Superior temporal gyrus (tissue), 1 donor: ENCODE results near the gene SLC35E4.
A peak's percentile ranks its signal among the peaks of the same experiment; 100 is the strongest.
"Not testable (repeated sequence)": the region's sequence is repeated elsewhere in the genome, so short reads cannot be mapped to it uniquely, and the experiment has no call there.

Experiments
- DNase-seq: peaks from one replicate; pipeline ENCODE4 v3.0.0-alpha.2; 2016; ENCODE audit errors: extremely low spot score

SLC35E4 gene

GRCh38 chr22:30650508-30651116 is 15.0 kb downstream of the SLC35E4 start:
- DNase-seq, result peak; percentile 77

- DNase-seq, result no peak
Observed at GRCh38 chr22:30652852-30653251, 17.3 kb downstream of the SLC35E4 start.

GRCh38 chr22:30654361-30654760 is 18.8 kb downstream of the SLC35E4 start:
- no peak for DNase-seq

GRCh38 chr22:30655532-30655931 is 20.0 kb downstream of the SLC35E4 start:
- DNase-seq, result no peak

- peak; percentile 30 for DNase-seq
Observed at GRCh38 chr22:30662040-30662439, 26.5 kb downstream of the SLC35E4 start.

GRCh38 chr22:30664798-30665197 is 29.2 kb downstream of the SLC35E4 start:
- no peak for DNase-seq

GRCh38 chr22:30665266-30665665 is 29.7 kb downstream of the SLC35E4 start:
- no peak for DNase-seq

- DNase-seq, result no peak
Observed at GRCh38 chr22:30665786-30666185, 30.2 kb downstream of the SLC35E4 start.

GRCh38 chr22:30667107-30667493 is 31.5 kb downstream of the SLC35E4 start:
- DNase-seq, result no peak

GRCh38 chr22:30667494-30668385 is 32.2 kb downstream of the SLC35E4 start, which contains the start of gene DUSP18:
DUSP18 (minus strand) TSS chr22:30667875; CDS start chr22:30664003, 3,872 bp downstream.
- peak; percentile 90 for DNase-seq

- no peak for DNase-seq
Observed at GRCh38 chr22:30668386-30668710, 32.8 kb downstream of the SLC35E4 start.

GRCh38 chr22:30671071-30671470 is 35.5 kb downstream of the SLC35E4 start:
- no peak for DNase-seq

- DNase-seq, result no peak
Observed at GRCh38 chr22:30673136-30673535, 37.6 kb downstream of the SLC35E4 start.

- no peak for DNase-seq
Observed at GRCh38 chr22:30674482-30674881, 38.9 kb downstream of the SLC35E4 start.

GRCh38 chr22:30675436-30675835 is 39.9 kb downstream of the SLC35E4 start:
- no peak for DNase-seq

- DNase-seq, result not testable (repeated sequence)
Observed at GRCh38 chr22:30676565-30676964, 41.0 kb downstream of the SLC35E4 start.

GRCh38 chr22:30679895-30680690 is 44.5 kb downstream of the SLC35E4 start:
- not testable (repeated sequence) for DNase-seq

- DNase-seq, result peak; percentile 66
Observed at GRCh38 chr22:30680991-30681770, 45.6 kb downstream of the SLC35E4 start.

- no peak for DNase-seq
Observed at GRCh38 chr22:30681831-30682230, 46.2 kb downstream of the SLC35E4 start.

- no peak for DNase-seq
Observed at GRCh38 chr22:30685178-30685577, 49.6 kb downstream of the SLC35E4 start.

GRCh38 chr22:30687358-30687757 is 51.8 kb downstream of the SLC35E4 start:
- no peak for DNase-seq

- DNase-seq, result no peak
Observed at GRCh38 chr22:30689622-30690021, 54.0 kb downstream of the SLC35E4 start.
